Mammary epithelial cell (primary cell): Measurements from ENCODE around the gene ERP27.

ENCODE experiments used
- EZH2 ChIP-seq: IDR thresholded peaks from 2 replicates; pipeline ENCODE4 v1.6.1; 2012; ENCODE audit warnings: low read length, inconsistent platforms, borderline replicate concordance
- TF ChIP-seq, protein P1 (sequence below), 2 donors: IDR thresholded peaks in 1 of 2; conservative IDR thresholded peaks in 1 of 2; 2 replicates each; pipeline ENCODE4 v1.5.1; 2011 to 2012; ENCODE audit warnings: inconsistent platforms in 2 of 2, low read length in 2 of 2, mild to moderate bottlenecking in 2 of 2, control low read depth in 1 of 2, low read depth in 1 of 2; ENCODE audit not compliant: insufficient read depth in 1 of 2; ENCODE audit errors: extremely low read depth in 1 of 2

DNA sequence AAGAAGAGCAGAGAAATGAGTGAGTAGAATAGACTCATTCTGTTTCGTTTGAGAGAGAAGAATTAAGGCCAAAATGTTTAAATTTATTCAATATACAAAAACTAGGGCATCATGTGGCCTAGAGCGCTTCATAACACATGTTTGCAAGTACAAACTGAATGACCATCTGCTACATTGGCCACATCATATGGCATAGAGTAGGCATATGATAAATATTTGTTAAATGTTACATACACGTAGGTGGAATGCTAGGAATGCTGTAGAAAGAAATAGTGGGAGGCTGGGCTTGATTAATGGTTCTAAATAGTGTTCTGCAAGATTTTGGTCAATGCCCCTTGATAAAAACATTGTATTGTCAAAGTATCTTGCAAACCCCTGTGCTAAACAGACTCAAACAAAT, 63.5 kb downstream of the ERP27 start:
- TF ChIP-seq, protein P1, sequence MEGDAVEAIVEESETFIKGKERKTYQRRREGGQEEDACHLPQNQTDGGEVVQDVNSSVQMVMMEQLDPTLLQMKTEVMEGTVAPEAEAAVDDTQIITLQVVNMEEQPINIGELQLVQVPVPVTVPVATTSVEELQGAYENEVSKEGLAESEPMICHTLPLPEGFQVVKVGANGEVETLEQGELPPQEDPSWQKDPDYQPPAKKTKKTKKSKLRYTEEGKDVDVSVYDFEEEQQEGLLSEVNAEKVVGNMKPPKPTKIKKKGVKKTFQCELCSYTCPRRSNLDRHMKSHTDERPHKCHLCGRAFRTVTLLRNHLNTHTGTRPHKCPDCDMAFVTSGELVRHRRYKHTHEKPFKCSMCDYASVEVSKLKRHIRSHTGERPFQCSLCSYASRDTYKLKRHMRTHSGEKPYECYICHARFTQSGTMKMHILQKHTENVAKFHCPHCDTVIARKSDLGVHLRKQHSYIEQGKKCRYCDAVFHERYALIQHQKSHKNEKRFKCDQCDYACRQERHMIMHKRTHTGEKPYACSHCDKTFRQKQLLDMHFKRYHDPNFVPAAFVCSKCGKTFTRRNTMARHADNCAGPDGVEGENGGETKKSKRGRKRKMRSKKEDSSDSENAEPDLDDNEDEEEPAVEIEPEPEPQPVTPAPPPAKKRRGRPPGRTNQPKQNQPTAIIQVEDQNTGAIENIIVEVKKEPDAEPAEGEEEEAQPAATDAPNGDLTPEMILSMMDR (conservative IDR thresholded peaks at IDR 0.05 in 1 of 2, IDR thresholded peaks at IDR 0.05 in 1 of 2; ENCODE audit: extremely low read depth in 1 of 2, insufficient read depth in 1 of 2, low read depth in 1 of 2, low read length in 2 of 2) = no peak
- no peak for TF ChIP-seq EZH2
